Hepatocyte (in vitro differentiated cells): ENCODE data around the gene CEP68. TPM values are rescaled to one million over a fixed set of nuclear protein-coding genes. Genes with fewer than 3 reads are reported as not detected.

Experiments
- DNase-seq: peaks from one replicate; pipeline ENCODE4 v3.0.0-alpha.2; 2016; ENCODE audit warnings: low spot score
- H2AFZ ChIP-seq: fragments of 200-600 bp; sonication (generic); 2 replicates; pipeline ENCODE4 v1.6.0; 2016; ENCODE audit warnings: antibody characterized with exemption, mild to moderate bottlenecking
- H3K27ac ChIP-seq: fragments of 200-600 bp; sonication (generic); 2 replicates; pipeline ENCODE4 v1.5.1; 2016; ENCODE audit warnings: mild to moderate bottlenecking
- H3K27me3 ChIP-seq: fragments of 200-600 bp; sonication (generic); 2 replicates; pipeline ENCODE4 v1.6.1; 2016
- H3K36me3 ChIP-seq: fragments of 200-600 bp; sonication (generic); replicated peaks from 2 replicates; pipeline ENCODE4 v1.5.1; 2016; ENCODE audit warnings: low read depth; ENCODE audit not compliant: insufficient read depth
- H3K4me1 ChIP-seq: fragments of 200-600 bp; sonication (generic); 2 replicates; pipeline ENCODE4 v1.5.1; 2016; ENCODE audit warnings: mild to moderate bottlenecking, moderate library complexity; ENCODE audit not compliant: insufficient read depth
- H3K4me2 ChIP-seq: fragments of 200-600 bp; sonication (generic); 2 replicates; pipeline ENCODE4 v1.6.0; 2016
- H3K4me3 ChIP-seq: fragments of 200-600 bp; sonication (generic); 2 replicates; pipeline ENCODE4 v1.5.1; 2016; ENCODE audit warnings: mild to moderate bottlenecking
- H3K79me2 ChIP-seq: fragments of 200-600 bp; sonication (generic); 2 replicates; pipeline ENCODE4 v1.6.0; 2017; ENCODE audit warnings: mild to moderate bottlenecking
- H3K9me2 ChIP-seq: fragments of 200-600 bp; sonication (generic); replicated peaks from 2 replicates; pipeline ENCODE4 v1.6.0; 2017; ENCODE audit warnings: mild to moderate bottlenecking; ENCODE audit not compliant: insufficient read depth
- H3K9me3 ChIP-seq: fragments of 200-600 bp; sonication (generic); 2 replicates; pipeline ENCODE4 v1.5.1; 2016; ENCODE audit warnings: low read depth, mild to moderate bottlenecking
- H4K20me1 ChIP-seq: fragments of 200-600 bp; sonication (generic); 2 replicates; pipeline ENCODE4 v1.6.0; 2016; ENCODE audit warnings: mild to moderate bottlenecking; ENCODE audit not compliant: insufficient read depth, poor library complexity, severe bottlenecking
- CTCF ChIP-seq: fragments of 200-600 bp; sonication (generic); IDR thresholded peaks from 2 replicates; pipeline ENCODE4 v1.5.1; 2016; ENCODE audit warnings: antibody characterized with exemption, mild to moderate bottlenecking; ENCODE audit not compliant: poor library complexity
- EZH2 ChIP-seq: fragments of 200-600 bp; sonication (generic); IDR thresholded peaks from 2 replicates; pipeline ENCODE4 v1.6.1; 2016; ENCODE audit warnings: antibody characterized with exemption, mild to moderate bottlenecking, borderline replicate concordance
- EZH2phosphoT487 ChIP-seq: fragments of 200-600 bp; sonication (generic); IDR thresholded peaks from one replicate; pipeline ENCODE4 v1.6.1; 2018; ENCODE audit warnings: antibody characterized with exemption, mild to moderate bottlenecking, low read depth, moderate library complexity; ENCODE audit not compliant: unreplicated experiment, severe bottlenecking
- WGBS: methylation state at CpG from one replicate; pipeline ENCODE4 v1.1.6; 2016; ENCODE audit warnings: low lambda C conversion rate; ENCODE audit errors: missing lambda C conversion rate; 5-methylcytosine and 5-hydroxymethylcytosine counted together
- polyA plus RNA-seq: library from polyadenylated mRNA; unstranded; fragments of >200 nt; fragmentation: Nextera tagmentation; extraction: Ambion mirVana; gene quantifications from 2 replicates; pipeline ENCODE4 v1.2.1, GENCODE V29; 2016
- total RNA-seq: library from RNA; depleted of rRNA; stranded (reverse); fragments of >200 nt; gene quantifications from 2 replicates; pipeline ENCODE4 v1.2.3, GENCODE V29; 2014

CEP68 gene
- total and polyA plus RNA-seq, 2 experiments from 2014 or later: 8.2 to 9.4 TPM

DNA sequence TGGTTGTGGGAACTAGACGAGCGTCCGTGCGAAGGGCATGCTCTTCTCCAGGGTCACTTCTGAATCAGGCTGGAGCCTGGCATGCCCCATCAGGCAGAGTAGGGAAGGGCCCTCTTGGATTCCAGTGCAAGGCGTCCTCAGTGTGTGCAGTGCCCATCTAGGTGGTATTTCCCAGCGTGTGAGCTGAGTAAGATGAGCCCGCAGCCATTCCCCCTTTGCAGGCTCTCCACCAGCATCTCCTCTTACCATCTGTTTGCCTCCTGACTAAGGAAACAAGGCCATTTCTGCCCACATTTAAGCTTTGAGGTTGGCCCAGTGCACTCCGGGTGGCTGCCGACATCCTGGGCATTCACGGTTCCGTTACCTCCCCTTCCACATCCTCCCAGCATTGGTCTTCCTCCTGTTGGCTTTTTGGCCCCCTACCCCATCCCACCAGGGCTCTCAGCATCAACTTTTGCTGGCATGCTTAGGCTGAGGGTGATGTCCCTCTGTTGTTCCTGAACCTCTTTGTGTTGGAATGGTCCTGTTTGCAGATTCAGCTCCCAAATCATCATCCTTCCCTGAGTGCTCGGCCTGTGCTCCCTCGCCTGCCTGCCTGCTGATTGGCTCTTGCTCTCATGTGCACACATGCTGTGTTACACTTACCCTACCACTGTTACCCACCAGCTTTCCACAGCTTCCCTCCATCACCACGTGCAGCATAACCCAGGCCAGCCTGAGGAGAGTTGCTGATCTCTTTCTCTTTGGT, 11.8 kb downstream of the CEP68 start:
- peaks cover 9% of the 10 kb centered on the region for H4K20me1 ChIP-seq
- H3K4me3 ChIP-seq: no peak overlapping the region
- DNase-seq: no peak
- H3K4me2 ChIP-seq: no peak overlapping the region
- no peaks in the 10 kb centered on the region for H3K36me3 ChIP-seq
- H3K27me3 ChIP-seq: no peaks in the 10 kb centered on the region
- TF ChIP-seq CTCF (no peak), EZH2phosphoT487 (no peak), EZH2 (no peak)
- H3K27ac ChIP-seq: no peak overlapping the region
- peaks cover 18% of the 10 kb centered on the region for H3K4me1 ChIP-seq
- no peak overlapping the region for H2AFZ ChIP-seq
- H3K9me2 ChIP-seq: no peaks in the 10 kb centered on the region
- 96% methylated on average over 14 of the region's 14 CpGs for WGBS
- H3K9me3 ChIP-seq: no peaks in the 10 kb centered on the region
- H3K79me2 ChIP-seq: peaks cover 57% of the 10 kb centered on the region

DNA sequence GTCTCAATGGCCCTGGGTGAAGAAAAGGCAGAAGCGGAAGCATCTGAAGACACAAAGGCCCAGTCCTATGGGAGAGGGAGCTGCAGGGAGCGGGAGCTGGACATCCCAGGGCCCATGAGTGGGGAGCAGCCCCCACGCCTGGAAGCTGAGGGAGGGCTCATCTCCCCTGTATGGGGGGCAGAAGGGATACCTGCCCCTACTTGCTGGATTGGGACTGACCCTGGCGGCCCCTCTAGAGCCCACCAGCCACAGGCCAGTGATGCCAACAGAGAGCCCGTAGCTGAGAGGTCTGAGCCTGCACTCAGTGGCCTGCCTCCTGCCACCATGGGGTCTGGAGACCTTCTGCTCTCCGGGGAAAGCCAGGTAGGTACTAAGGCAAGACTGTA, 13.2 kb downstream of the CEP68 start:
- Histone ChIP-seq H4K20me1 (peaks cover 6% of the 10 kb centered on the region), H3K79me2 (peaks cover 45% of the 10 kb centered on the region), H3K4me3 (no peak overlapping the region), H3K9me3 (no peaks in the 10 kb centered on the region), H3K36me3 (no peaks in the 10 kb centered on the region), H3K27ac (peak overlapping the region; percentile 93), H3K4me1 (peaks cover 18% of the 10 kb centered on the region), H3K27me3 (no peaks in the 10 kb centered on the region), H3K9me2 (no peaks in the 10 kb centered on the region), H2AFZ (no peak overlapping the region), H3K4me2 (no peak overlapping the region)
- WGBS: 97% methylated on average over 6 of the region's 6 CpGs
- DNase-seq: no peak
- TF ChIP-seq EZH2phosphoT487: no peak

DNA sequence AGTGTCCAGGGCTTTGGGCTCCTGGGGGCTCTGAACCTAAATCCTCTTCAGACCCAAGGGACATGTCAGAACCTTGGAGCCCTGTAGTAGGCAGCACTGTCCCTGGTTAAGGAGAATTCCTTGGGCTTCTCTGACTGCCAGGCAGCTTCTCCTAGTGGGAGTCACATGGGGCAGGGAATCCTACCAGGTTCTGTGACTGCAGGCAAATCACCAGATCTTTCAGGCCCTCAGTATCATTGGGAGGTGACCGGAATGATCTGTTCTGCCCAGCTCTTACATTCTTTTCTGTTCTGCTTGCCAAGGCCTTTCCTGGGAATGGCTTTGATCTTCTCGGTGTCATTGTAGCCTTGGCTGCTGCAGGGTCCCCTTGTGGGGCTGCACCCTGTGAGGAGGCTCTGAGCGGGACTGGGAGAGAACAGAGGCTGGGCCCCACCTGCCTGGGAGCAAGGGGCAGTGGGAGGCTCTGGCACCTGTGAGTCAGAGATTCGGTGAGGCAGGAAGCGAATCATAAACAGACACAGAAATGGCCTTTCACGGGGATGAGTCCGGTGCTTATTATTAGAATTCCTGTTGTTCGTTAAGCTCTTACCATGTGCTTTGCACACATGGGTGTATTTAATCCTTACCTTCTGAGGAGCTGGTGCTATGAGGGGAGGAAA, 14.1 kb downstream of the CEP68 start:
- Histone ChIP-seq H3K9me3 (no peaks in the 10 kb centered on the region), H3K9me2 (no peaks in the 10 kb centered on the region), H3K4me1 (peaks cover 14% of the 10 kb centered on the region), H3K36me3 (no peaks in the 10 kb centered on the region), H3K79me2 (peaks cover 39% of the 10 kb centered on the region), H2AFZ (no peak overlapping the region), H3K27ac (peak overlapping the region; percentile 93), H3K4me2 (peak overlapping the region; percentile 41), H4K20me1 (peaks cover 1% of the 10 kb centered on the region), H3K27me3 (no peaks in the 10 kb centered on the region), H3K4me3 (no peak overlapping the region)
- peak; percentile 73 for DNase-seq
- no peak for TF ChIP-seq EZH2phosphoT487
- peak; percentile 22 for TF ChIP-seq CTCF
- WGBS: 56% methylated on average over 8 of the region's 8 CpGs

DNA sequence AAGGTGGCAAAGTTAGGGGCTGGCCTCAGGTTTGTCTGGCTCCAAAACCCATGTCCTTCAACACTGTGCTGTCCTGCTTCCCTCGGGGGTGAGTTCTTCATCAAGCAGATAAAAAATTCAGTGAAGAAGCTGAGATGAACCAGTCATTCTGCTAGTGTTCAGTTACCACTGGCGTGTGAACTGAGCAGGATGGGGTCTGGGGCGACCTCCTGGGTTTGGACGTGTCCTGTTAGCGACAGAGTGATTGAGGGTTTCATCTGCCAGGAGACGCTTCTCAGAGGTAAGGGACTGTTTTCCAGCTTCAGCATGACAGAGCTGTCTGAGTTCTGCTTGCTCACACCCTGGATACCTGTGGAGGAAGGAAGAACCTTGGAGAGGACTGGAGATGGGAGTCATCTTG, 14.6 kb downstream of the CEP68 start:
- H3K79me2 ChIP-seq: peaks cover 33% of the 10 kb centered on the region
- H3K27ac ChIP-seq: peak overlapping the region; percentile 93
- H3K9me3 ChIP-seq: no peaks in the 10 kb centered on the region
- DNase-seq: no peak
- no peak for TF ChIP-seq CTCF
- TF ChIP-seq EZH2: no peak
- no peak for TF ChIP-seq EZH2phosphoT487
- no peaks in the 10 kb centered on the region for H3K27me3 ChIP-seq
- H2AFZ ChIP-seq: no peak overlapping the region
- H4K20me1 ChIP-seq: peaks cover 1% of the 10 kb centered on the region
- H3K4me2 ChIP-seq: no peak overlapping the region
- H3K4me3 ChIP-seq: no peak overlapping the region
- no peaks in the 10 kb centered on the region for H3K9me2 ChIP-seq
- WGBS: 88% methylated on average over 6 of the region's 6 CpGs
- peaks cover 18% of the 10 kb centered on the region for H3K4me1 ChIP-seq
- no peaks in the 10 kb centered on the region for H3K36me3 ChIP-seq
